ENCODE results near the gene ASTN2.

ASTN2 gene

GRCh38 chr9:116749772-116750171 is 665.1 kb downstream of the ASTN2 start:
- H3K4me3 ChIP-seq (ENCODE audit: low read depth, low read length): no peak overlapping the region
- TF ChIP-seq CTCF (IDR thresholded peaks at IDR 0.05; ENCODE audit: low read depth, low read length): no peak

GRCh38 chr9:116749176-116749575 is 665.7 kb downstream of the ASTN2 start:
- no peak overlapping the region for H3K4me3 ChIP-seq (ENCODE audit: low read depth, low read length)
- TF ChIP-seq CTCF (IDR thresholded peaks at IDR 0.05; ENCODE audit: low read depth, low read length): no peak

- TF ChIP-seq CTCF (IDR thresholded peaks at IDR 0.05; ENCODE audit: low read depth, low read length): no peak
- H3K4me3 ChIP-seq (ENCODE audit: low read depth, low read length): no peak overlapping the region
These were observed 673.1 kb downstream of the ASTN2 start for GRCh38 chr9:116741742-116742141.

- no peak for TF ChIP-seq CTCF (IDR thresholded peaks at IDR 0.05; ENCODE audit: low read depth, low read length)
- no peak overlapping the region for H3K4me3 ChIP-seq (ENCODE audit: low read depth, low read length)
These were observed 673.6 kb downstream of the ASTN2 start for GRCh38 chr9:116741086-116741740.

- peak; percentile 98 for TF ChIP-seq CTCF (IDR thresholded peaks at IDR 0.05; ENCODE audit: low read depth, low read length)
These were observed 677.7 kb downstream of the ASTN2 start for GRCh38 chr9:116737152-116737546.

GRCh38 chr9:116736399-116737151 is 678.3 kb downstream of the ASTN2 start:
- H3K4me3 ChIP-seq (ENCODE audit: low read depth, low read length): no peak overlapping the region
- no peak for TF ChIP-seq CTCF (IDR thresholded peaks at IDR 0.05; ENCODE audit: low read depth, low read length)

More at GRCh38 chr9:116737152-116737546, 677.7 kb downstream of the ASTN2 start:
- H3K4me3 ChIP-seq (ENCODE audit: low read depth, low read length): no peak overlapping the region

- TF ChIP-seq CTCF (IDR thresholded peaks at IDR 0.05; ENCODE audit: low read depth, low read length): no peak
These were observed 681.7 kb downstream of the ASTN2 start for GRCh38 chr9:116733010-116733641.

More at GRCh38 chr9:116733010-116733641, 681.7 kb downstream of the ASTN2 start:
- H3K4me3 ChIP-seq (ENCODE audit: low read depth, low read length): no peak overlapping the region
